HG03571 (cell line): ENCODE results near the gene GPR3.
"Not testable (repeated sequence)": the region's sequence is repeated elsewhere in the genome, so short reads cannot be mapped to it uniquely, and the experiment has no call there.

ENCODE experiments used
- ATAC-seq: cut with Tn5 transposase; IDR thresholded peaks from one replicate; pipeline ENCODE4 v1.9.1; 2021; ENCODE audit not compliant: unreplicated experiment

GPR3 gene

DNA sequence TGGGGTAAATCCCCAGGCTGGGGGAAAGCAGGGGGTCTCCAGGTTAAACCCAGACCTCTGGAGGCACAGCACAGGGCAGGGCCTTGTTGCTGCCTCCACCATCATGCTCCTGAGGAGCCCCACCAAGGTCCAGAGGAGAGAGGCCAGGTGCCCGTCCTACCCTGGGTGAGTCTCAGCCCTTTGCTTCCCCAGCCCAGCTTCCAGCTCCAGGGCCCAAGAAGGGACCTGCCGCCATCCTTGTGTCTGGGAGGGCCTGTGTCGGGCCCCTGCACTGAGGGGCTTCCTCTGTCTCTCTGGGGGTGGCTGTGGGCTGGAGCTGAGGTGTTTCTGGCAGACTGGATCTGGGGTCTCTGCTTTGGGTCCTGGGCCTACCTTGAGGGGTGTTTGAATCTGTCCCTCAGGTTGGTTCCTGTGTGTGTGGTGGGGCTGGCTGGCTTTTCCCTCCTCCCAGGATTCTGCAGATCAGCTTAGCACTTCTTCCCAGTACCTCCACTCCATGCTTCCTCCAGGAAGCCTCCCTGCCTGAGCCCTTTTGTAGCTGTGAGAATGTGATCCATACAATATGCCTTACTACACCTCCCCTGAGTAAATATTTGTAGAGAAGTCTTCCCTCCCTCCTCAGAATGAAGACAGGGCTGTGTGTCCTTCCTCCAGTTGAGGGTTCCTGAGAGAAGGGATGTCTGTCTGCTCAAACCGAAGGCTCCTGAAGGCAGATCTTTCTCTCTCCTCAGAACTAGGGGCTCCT, 6.2 kb downstream of the GPR3 start:
- no peak for ATAC-seq

DNA sequence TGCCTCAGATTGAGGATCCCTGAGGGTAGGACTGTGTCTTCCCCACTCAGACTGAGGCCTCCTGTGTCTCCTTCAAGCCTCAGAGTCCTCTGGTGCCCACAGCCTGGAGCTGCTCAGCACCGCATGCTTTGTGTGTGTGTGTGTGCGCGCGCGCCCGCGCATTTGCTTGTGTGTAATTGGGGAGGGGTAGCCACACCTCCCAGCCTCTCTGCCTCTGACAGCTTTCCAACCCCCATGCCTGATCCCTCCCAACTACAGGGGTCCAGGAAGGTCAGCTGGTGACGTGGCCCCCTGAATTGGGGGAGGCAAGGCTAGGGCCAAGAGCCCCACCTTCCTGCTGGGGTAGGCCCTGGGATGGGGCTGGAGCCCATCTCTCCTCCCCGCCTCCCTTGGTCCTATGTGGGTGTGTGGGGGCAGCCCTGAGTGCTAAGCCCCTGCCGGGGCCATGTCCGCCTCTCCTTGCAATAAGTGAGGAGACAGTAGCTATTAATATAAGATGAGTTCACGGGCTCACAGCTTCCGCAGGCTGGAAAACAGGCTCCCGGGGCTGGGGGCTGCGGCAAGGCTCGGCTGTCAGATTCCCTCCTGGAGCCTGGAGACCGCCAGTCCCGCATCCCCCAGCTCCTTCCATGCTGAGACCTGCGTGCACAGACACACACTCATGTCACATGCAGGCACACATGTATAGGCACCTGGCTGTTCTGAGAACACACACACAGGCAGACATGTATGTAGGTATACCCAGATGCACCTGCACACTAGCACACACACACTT, 7.0 kb downstream of the GPR3 start:
- ATAC-seq = no peak

DNA sequence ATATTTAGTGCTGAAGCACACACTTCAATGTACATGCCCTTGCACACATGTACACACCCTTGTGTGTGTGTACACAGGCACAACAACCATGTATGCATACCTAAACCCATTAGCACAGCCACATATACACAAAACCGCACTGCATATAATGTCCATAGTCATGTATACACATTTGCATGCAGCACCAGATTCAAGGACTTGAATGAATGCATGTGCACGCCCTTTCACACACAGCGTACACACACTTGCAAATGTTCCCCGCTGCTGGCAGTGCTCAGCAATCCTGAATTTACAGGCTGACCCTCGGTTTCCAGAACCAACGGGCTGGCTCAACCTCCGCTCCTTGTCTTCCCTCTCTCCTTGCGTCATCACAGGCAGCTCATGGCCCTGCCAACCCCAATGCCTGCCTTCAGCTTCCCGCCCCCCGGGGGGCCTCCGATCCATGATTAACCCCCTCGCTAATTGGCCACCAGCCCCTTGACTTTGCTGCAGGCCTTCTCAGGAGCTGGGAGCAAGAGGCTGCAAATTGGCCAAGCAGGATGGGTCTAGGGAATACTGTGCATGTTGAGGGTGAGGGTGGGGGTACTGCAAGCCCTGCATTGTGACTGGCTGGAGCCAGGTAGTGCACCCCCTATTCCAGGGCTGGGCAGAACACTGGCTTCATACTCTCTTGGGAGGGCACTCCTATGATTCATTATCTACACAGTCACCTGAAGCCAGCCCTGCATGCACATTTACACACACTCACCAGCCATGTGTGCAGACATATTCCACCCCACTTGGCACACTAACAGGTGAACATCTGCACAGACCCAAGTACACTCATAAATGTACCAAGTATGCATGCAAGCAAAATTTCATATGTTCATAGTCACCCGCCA, 7.9 kb downstream of the GPR3 start:
- ATAC-seq = no peak

GRCh38 chr1:27400963-27401341, 8.5 kb downstream of the GPR3 start:
- no peak for ATAC-seq

GRCh38 chr1:27402349-27402754, 9.9 kb downstream of the GPR3 start:
- no peak for ATAC-seq

- no peak for ATAC-seq
Observed at GRCh38 chr1:27403065-27403726, 10.8 kb downstream of the GPR3 start.

DNA sequence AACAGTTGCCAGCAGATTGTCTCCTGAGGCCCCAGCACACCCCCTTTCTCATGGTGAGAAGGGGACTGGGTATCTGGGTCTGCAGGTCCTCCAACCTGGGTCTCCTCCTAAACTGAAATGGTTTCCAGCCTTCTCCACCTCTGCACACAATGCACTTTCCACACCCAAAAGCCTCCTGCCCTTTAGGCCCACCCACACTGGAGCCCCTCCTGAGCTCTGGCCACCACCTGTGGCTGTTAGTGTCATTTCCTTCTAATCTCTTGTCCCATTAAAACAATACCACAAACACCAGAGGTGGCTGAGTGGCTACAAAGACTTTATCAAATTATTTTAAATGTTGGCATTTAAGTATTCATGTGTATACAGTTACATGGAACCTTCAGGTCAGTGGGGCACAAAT, 11.5 kb downstream of the GPR3 start:
- no peak for ATAC-seq

DNA sequence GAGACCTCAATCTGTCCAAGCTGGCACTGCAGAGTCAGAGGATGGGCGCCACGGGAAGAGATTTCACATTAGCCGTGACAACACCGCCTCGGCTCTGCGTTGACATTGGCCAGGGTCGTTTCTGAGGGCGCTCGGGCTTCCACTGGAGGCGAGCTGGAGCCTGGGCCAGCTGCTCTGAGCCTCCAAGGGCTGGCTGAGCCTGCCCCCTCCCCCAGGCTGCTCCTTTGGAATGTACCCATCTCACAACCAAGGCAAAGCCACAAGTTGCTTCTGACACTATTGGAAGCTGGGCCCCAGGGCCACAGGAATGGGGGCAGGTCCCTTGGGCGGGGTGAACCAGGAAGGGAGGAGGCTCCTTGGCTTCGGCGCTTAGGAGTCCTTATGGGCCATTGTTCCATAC, 12.7 kb downstream of the GPR3 start:
- ATAC-seq = no peak

DNA sequence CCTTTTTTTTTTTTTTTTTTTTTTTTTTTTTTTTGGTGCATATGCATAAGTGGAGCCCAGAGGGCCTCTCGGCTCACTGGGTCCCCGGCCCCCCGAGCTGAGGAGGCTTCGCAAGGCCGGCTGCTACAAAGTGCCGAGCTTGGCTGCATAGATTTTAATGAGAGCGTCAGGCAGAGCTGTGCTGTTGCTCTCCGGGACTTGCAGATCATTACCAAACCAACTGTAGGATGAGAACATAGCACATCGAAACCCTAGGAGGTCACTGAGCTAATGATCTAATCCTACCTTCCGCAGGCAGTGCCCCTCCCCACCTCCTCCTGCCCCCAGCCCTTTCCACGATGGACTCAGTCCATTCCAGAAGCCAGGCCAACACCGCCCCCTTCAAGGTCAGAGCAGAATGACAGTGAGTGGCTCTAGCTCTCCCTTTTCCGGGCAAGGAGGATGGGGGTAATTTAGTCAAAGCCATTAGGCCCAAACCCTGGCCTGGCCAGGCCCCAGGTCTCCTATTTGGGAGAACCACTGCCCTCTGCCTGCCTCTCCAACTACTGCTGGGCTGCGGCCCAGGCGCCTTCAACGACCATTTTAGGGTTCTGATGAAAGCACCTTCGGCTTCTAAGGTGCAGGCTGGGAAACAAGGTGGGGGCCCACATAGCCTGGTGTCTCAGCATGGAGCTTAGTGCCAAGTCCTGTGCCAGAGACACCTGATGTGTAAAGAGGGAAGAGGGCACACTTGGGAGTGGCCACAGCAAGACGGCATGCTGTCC, 13.4 kb downstream of the GPR3 start:
- not testable (repeated sequence) for ATAC-seq

- no peak for ATAC-seq
Observed at GRCh38 chr1:27406362-27406680, 13.9 kb downstream of the GPR3 start.

- not testable (repeated sequence) for ATAC-seq
Observed at GRCh38 chr1:27406791-27407190, 14.4 kb downstream of the GPR3 start.

DNA sequence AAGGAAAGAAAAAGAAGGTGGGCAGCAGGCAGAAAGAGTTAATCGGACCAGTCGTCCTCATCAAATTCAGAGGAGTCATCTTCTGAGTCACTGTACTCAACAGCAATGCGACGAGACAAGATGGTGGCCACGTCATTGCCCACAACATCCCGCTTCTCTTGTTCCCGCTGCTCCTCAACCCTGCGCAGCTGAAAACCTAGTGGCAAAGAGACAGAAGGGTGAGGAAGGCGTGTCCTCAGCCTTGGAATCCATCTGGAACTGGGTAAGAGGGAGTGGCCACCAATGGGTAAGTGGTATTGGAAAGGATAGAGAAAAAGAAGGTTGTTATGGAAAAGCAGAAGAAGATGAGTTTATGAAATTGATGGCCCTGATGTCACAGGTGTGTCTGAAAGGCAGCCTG, 15.7 kb downstream of the GPR3 start:
- ATAC-seq = no peak

DNA sequence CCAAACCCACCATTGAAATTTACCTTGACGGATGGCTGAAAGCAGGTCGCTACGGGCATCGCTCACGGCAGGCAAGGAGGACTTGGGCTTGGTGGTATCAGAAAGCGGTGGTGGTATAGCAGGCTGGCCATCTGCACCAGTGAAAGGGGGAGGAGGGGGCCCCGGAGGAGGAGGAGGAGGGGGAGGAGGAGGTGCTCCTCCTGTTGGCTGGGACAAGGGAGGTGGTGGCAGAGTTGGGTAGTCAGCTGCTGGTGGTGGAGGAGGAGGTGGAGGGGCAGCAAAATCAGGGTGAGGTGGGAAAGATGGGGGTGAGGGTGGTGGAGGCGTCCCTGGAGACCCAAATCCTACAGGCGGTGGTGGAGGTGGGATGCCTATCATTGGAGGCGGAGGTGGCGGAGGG, 17.2 kb downstream of the GPR3 start:
- ATAC-seq = no peak

DNA sequence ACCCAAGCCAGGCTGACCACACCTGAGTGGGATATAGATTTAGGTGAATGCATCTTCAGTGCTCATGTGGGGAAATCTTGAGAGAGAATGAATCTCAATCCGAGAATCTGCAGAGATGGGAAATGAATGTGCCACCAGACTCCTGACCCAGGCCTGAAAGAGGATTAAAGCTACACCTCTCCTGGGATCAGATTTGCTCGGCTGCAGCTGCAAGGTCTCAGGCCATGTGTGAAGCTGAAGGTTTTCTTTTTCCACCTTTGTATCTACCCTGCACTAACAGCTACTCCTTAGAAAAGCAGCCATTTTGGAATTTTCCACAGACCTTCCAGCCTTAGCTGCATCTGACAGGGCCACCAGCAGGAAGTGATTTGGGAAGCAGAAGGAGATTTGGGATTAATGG, 18.3 kb downstream of the GPR3 start:
- ATAC-seq = no peak

DNA sequence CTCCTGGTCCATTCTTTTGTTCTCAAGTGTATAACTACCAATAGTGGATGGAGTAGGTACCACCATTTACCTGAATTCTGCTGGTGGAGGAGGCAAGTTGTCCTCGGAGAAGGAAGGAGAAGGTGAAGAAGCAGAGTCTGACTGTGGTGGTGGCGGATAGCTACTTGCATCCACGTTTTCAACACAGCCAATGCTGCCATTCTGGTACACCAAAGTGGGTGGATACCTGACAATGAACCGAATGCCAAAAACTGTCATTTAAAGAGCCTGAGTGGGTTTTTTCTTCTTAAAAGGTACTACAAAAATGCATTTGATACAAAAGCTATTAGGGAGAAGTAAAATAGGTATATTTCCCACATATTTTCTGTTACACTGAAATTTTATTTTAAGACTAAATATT, 20.1 kb downstream of the GPR3 start:
- ATAC-seq = no peak

DNA sequence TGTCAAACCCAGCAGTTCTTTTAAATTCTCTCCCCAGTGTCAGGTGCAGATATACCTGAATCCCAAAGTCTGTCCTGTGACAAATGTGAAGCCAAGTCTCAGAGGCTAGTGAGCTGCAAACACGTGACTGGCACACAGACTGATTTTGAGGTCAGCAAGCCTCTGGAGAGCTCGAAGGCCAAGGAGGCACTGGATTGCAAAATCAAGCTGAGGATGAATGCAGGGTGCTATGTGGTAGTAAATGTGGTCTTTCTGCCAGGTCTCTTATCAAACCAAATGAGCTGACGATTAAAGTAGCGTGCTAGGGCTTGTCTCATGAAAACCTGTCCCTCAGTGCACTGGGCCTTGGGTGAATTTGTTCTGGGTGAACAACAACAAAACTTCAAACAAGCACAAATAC, 20.6 kb downstream of the GPR3 start:
- no peak for ATAC-seq

DNA sequence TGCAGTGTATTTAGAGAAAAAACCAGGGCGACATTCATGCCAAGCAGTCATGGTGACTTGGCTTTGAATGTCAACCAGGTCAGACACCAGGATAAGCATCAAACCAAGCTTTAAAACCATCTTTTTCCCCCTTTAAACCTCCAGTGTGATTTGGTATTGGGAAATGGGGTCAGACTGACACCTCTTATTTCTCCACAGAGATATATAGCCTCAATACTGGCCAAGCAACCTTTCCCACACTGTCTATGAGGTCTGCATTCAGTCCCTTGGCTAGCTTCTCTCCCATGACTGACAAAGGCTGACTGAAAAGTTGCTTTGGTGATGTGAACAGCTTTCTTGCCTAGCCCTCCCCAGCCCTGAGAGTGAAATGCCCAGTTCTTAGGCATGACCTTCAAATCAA, 21.7 kb downstream of the GPR3 start:
- no peak for ATAC-seq

DNA sequence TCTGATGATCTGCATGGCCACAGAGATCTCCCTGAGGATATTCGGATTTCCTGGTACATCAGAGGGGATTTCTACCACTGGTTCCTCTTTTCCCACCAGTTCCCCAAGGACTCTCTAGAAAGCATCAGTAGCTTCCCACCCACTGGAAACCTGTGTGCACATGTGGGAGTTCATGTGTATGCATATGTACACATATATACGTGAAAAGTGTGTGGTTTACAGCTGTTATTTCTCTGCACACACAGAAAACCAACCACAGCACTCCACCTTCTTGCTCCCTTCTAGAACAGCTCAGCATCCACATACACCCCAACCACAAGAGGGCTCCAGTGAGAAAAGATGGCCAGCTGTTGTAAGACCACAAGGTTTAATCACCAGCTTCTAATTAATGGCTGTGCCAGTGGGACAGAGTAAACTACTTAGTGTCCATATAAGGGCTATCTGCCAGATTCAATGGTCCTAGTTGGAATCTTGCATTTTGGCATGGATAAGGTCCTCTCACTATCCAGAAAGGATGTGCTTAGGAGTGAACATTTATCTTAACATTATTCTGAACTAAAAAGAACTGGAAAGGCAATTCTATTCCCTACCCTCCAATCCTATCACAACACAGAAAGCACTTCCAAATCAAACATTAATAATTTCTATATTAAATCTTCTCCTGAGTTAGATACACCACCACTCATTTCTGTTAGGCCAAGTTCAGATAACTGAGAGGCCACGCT, 24.1 kb downstream of the GPR3 start:
- no peak for ATAC-seq

DNA sequence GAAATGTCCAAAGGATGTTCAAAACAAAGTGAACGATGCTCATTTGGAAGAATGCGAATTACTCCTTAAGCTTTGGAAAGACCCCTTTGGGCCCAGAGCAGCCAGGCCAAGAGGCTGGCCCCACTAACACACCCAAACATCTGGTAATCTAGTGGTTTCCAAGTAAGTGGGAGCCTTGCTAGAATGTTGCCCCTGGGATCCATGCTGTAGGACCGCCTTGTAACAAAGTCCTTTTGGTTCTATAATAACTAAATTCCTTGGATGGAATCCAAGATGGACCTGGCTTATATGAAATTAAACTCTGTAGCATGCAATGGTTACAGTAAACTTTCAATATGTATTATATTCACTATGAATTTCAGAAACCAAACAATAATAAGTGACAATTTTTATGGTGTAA, 25.3 kb downstream of the GPR3 start:
- ATAC-seq = no peak
